Transverse colon (tissue), 4 donors: ENCODE measurements around the gene STXBP5.

ENCODE experiments used
- CTCF ChIP-seq, 5 experiments: fragments of 200-600 bp in 3 of 5; fragments of 450-650 bp in 2 of 5; sonication (generic) in 3 of 5; IDR thresholded peaks; 1 replicate in 2 of 5; 2 replicates in 3 of 5; pipeline ENCODE4 v1.5.1; 2016 to 2017; ENCODE audit warnings: antibody characterized with exemption in 5 of 5, inconsistent platforms in 3 of 5, mild to moderate bottlenecking in 2 of 5, moderate library complexity in 1 of 5
- EP300 ChIP-seq: sonication (generic); formaldehyde crosslinking; IDR thresholded peaks from one replicate; pipeline ENCODE4 v1.6.1; 2017; ENCODE audit warnings: antibody characterized with exemption, low read depth
- POLR2A ChIP-seq: fragments of 450-650 bp; IDR thresholded peaks from one replicate; pipeline ENCODE4 v1.6.1; 2016; ENCODE audit warnings: antibody characterized with exemption, mild to moderate bottlenecking, moderate library complexity
- POLR2AphosphoS5 ChIP-seq, 3 donors: sonication (generic); formaldehyde crosslinking; IDR thresholded peaks; one replicate each; pipeline ENCODE4 v1.6.1; 2016; ENCODE audit warnings: antibody characterized with exemption in 3 of 3

- TF ChIP-seq CTCF (IDR thresholded peaks at IDR 0.05), result no peak
- no peak for TF ChIP-seq POLR2AphosphoS5 (IDR thresholded peaks at IDR 0.05)
- TF ChIP-seq EP300, result no peak
- no peak for TF ChIP-seq POLR2A
Measured at GRCh38 chr6:147159536-147160374, 44.5 kb upstream of the STXBP5 start.
